Upper lobe of left lung (tissue), 4 donors: Measurements from ENCODE around the gene EML1.

Experiments
- EP300 ChIP-seq, 4 donors: sonication (generic); formaldehyde crosslinking; IDR thresholded peaks; one replicate each; pipeline ENCODE4 v1.5.1; 2017; ENCODE audit warnings: antibody characterized with exemption in 4 of 4, control low read depth in 2 of 4
- POLR2A ChIP-seq, 4 donors: fragments of 450-650 bp; IDR thresholded peaks; one replicate each; pipeline ENCODE4 v1.5.1; 2016 to 2017; ENCODE audit warnings: antibody characterized with exemption in 4 of 4, mild to moderate bottlenecking in 2 of 4
- POLR2AphosphoS5 ChIP-seq, 2 donors: sonication (generic); formaldehyde crosslinking; IDR thresholded peaks; one replicate each; pipeline ENCODE4 v1.5.1; 2017; ENCODE audit warnings: antibody characterized with exemption in 2 of 2
- TF ChIP-seq, protein P1 (sequence below), 6 experiments: fragments of 450-650 bp in 4 of 6; fragments of 200-600 bp in 2 of 6; sonication (generic) in 2 of 6; IDR thresholded peaks; one replicate each; pipeline ENCODE4 v1.5.1; 2016 to 2019; ENCODE audit warnings: antibody characterized with exemption in 6 of 6

DNA sequence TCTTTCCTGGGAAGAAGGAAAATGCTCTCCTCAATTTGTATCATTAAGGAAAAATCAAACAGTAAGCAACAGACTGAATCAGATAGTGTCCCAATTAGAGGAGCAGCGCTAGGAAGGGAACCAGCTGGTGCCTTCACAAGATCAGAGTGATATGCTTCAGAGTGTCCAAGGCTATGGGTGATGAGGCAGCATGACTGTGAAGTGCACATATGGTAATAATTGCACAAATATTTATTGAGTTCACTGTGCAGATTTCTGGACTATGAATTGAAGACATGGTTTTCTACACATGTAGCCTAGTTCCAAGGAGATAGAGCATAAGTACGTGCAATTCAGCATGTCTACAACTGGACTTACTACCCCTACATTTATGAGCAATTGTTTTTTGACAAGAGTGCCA, 193.2 kb downstream of the EML1 start:
- TF ChIP-seq, protein P1, sequence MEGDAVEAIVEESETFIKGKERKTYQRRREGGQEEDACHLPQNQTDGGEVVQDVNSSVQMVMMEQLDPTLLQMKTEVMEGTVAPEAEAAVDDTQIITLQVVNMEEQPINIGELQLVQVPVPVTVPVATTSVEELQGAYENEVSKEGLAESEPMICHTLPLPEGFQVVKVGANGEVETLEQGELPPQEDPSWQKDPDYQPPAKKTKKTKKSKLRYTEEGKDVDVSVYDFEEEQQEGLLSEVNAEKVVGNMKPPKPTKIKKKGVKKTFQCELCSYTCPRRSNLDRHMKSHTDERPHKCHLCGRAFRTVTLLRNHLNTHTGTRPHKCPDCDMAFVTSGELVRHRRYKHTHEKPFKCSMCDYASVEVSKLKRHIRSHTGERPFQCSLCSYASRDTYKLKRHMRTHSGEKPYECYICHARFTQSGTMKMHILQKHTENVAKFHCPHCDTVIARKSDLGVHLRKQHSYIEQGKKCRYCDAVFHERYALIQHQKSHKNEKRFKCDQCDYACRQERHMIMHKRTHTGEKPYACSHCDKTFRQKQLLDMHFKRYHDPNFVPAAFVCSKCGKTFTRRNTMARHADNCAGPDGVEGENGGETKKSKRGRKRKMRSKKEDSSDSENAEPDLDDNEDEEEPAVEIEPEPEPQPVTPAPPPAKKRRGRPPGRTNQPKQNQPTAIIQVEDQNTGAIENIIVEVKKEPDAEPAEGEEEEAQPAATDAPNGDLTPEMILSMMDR (IDR thresholded peaks at IDR 0.05) = no peak
- no peak for TF ChIP-seq EP300 (IDR thresholded peaks at IDR 0.05)
- TF ChIP-seq POLR2A (IDR thresholded peaks at IDR 0.05) = no peak
- peak in 1 of 2 donors; percentile 14 for TF ChIP-seq POLR2AphosphoS5 (IDR thresholded peaks at IDR 0.05)
